ENCODE data around the gene MCTS1. TPM values are rescaled to one million over a fixed set of nuclear protein-coding genes. Genes with fewer than 3 reads are reported as not detected.
"Not testable (repeated sequence)": the region's sequence is repeated elsewhere in the genome, so short reads cannot be mapped to it uniquely, and the experiment has no call there.

MCTS1 gene
- total RNA-seq, 1 donor from 2014 or later = 39.5 TPM

- Mint-ChIP-seq H3K27me3 (ENCODE audit: low read depth) (no peaks in the 10 kb centered on the region), H3K4me1 (no peaks in the 10 kb centered on the region), H3K27ac (no peak overlapping the region), H3K9me3 (peaks cover 19% of the 10 kb centered on the region), H3K36me3 (no peaks in the 10 kb centered on the region), H3K4me3 (no peak overlapping the region)
- no peak for DNase-seq (ENCODE audit: low spot score in 2 of 2, unreplicated experiment in 2 of 2)
- TF ChIP-seq, protein P1, sequence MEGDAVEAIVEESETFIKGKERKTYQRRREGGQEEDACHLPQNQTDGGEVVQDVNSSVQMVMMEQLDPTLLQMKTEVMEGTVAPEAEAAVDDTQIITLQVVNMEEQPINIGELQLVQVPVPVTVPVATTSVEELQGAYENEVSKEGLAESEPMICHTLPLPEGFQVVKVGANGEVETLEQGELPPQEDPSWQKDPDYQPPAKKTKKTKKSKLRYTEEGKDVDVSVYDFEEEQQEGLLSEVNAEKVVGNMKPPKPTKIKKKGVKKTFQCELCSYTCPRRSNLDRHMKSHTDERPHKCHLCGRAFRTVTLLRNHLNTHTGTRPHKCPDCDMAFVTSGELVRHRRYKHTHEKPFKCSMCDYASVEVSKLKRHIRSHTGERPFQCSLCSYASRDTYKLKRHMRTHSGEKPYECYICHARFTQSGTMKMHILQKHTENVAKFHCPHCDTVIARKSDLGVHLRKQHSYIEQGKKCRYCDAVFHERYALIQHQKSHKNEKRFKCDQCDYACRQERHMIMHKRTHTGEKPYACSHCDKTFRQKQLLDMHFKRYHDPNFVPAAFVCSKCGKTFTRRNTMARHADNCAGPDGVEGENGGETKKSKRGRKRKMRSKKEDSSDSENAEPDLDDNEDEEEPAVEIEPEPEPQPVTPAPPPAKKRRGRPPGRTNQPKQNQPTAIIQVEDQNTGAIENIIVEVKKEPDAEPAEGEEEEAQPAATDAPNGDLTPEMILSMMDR (IDR thresholded peaks at IDR 0.05; ENCODE audit: unreplicated experiment) = no peak
Measured at GRCh38 chrX:120638619-120639018, 34.7 kb downstream of the MCTS1 start.

GRCh38 chrX:120642871-120643270 lies 39.0 kb downstream of the MCTS1 start:
- no peaks in the 10 kb centered on the region for H3K27me3 Mint-ChIP-seq (ENCODE audit: low read depth)
- H3K27ac Mint-ChIP-seq = no peak overlapping the region
- H3K4me1 Mint-ChIP-seq = no peaks in the 10 kb centered on the region
- H3K9me3 Mint-ChIP-seq = peaks cover 23% of the 10 kb centered on the region
- TF ChIP-seq, protein P1 (IDR thresholded peaks at IDR 0.05; ENCODE audit: unreplicated experiment) = no peak
- no peak overlapping the region for H3K4me3 Mint-ChIP-seq
- no peak for DNase-seq (ENCODE audit: low spot score in 2 of 2, unreplicated experiment in 2 of 2)
- no peaks in the 10 kb centered on the region for H3K36me3 Mint-ChIP-seq

DNA sequence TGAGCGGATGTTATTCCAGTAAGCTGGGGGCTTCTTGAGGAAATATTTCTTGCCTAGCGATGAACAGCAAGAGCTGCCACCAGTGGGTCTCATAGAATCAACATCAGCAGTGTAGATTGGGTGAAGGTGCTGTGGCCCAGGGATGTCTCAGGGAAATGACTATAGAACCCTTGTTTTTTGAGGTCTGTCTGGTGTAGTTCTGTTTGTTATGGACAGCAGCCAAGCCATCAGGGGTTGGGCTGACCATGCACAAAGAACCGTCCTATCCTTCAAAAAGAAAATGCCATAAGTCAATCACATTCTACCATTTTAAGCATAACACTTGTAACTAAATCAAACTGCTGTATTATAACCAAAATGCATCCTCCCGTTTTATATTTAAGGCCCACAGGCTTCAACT lies 43.2 kb downstream of the MCTS1 start:
- no peak for DNase-seq (ENCODE audit: low spot score in 2 of 2, unreplicated experiment in 2 of 2)
- TF ChIP-seq, protein P1 (IDR thresholded peaks at IDR 0.05; ENCODE audit: unreplicated experiment) = no peak
- Mint-ChIP-seq H3K27me3 (ENCODE audit: low read depth) (no peaks in the 10 kb centered on the region), H3K4me3 (no peak overlapping the region), H3K36me3 (no peaks in the 10 kb centered on the region), H3K4me1 (no peaks in the 10 kb centered on the region), H3K27ac (no peak overlapping the region), H3K9me3 (peaks cover 28% of the 10 kb centered on the region)

DNA sequence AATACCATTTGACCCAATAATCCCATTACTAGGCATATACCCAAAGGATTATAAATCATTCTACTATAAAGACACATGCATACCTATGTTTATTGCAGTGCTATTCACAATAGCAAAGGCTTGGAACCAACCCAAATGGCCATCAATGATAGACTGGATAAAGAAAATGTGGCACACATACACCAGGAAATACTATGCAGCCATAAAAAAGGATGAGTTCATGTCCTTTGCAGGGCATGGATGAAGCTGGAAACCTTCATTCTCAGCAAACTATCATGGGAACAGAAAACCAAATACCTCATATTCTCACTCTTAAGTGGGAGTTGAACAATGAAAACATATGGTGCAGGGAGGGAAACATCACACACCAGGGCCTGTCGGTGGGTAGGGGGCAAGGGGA lies 48.4 kb downstream of the MCTS1 start:
- peaks cover 25% of the 10 kb centered on the region for H3K9me3 Mint-ChIP-seq
- DNase-seq (ENCODE audit: low spot score in 2 of 2, unreplicated experiment in 2 of 2) = not testable (repeated sequence)

DNA sequence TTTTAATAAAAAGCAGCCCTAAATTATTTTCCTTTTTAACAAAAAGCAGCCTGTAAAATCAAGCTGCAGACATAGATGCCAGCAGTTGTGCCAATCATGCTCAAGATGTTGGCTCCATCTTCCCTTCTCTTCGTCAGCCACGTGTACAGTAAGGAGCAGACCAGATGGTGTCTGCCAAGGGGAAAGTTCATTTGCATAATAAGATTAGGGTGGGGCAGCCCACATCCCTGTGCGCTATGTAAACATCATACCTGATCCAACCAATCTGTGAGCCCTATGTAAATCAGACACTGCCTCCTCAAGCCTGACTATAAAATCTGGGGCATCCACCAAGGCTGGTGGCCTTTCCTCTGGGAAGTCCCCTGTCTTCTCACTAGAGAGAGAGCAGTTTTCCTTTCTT lies 49.1 kb downstream of the MCTS1 start:
- Mint-ChIP-seq H3K27me3 (ENCODE audit: low read depth) (no peaks in the 10 kb centered on the region), H3K4me3 (no peak overlapping the region), H3K36me3 (no peaks in the 10 kb centered on the region), H3K4me1 (no peaks in the 10 kb centered on the region), H3K27ac (no peak overlapping the region), H3K9me3 (peaks cover 29% of the 10 kb centered on the region)
- TF ChIP-seq, protein P1 (IDR thresholded peaks at IDR 0.05; ENCODE audit: unreplicated experiment) = no peak
- no peak for DNase-seq (ENCODE audit: low spot score in 2 of 2, unreplicated experiment in 2 of 2)

More for the DNA sequence above, 48.4 kb downstream of the MCTS1 start:
- H3K36me3 Mint-ChIP-seq; H3K4me3 Mint-ChIP-seq; H3K27me3 Mint-ChIP-seq (ENCODE audit: low read depth); H3K27ac Mint-ChIP-seq; H3K4me1 Mint-ChIP-seq: not testable (repeated sequence)

- no peaks in the 10 kb centered on the region for H3K27me3 Mint-ChIP-seq (ENCODE audit: low read depth)
- H3K4me3 Mint-ChIP-seq = no peak overlapping the region
- H3K27ac Mint-ChIP-seq = no peak overlapping the region
- H3K9me3 Mint-ChIP-seq = peaks cover 27% of the 10 kb centered on the region
- no peaks in the 10 kb centered on the region for H3K4me1 Mint-ChIP-seq
- TF ChIP-seq, protein P1 (IDR thresholded peaks at IDR 0.05; ENCODE audit: unreplicated experiment) = no peak
- DNase-seq (ENCODE audit: low spot score in 2 of 2, unreplicated experiment in 2 of 2) = no peak
- H3K36me3 Mint-ChIP-seq = no peaks in the 10 kb centered on the region
Measured at GRCh38 chrX:120660637-120661036, 56.7 kb downstream of the MCTS1 start.

Other genes starting within 250 kb of the MCTS1 start
- gene ATP1B4, start 242.0 kb upstream of the MCTS1 start, total RNA-seq = not detected in 3 replicates
- 74.1 to 77.7 TPM (median 76.3 TPM) in 3 replicates for gene LAMP2, start 134.8 kb upstream of the MCTS1 start, total RNA-seq
- gene CUL4B, start 43.1 kb upstream of the MCTS1 start, total RNA-seq = 49.0 to 52.3 TPM (median 50.1 TPM) in 3 replicates
- gene C1GALT1C1, start 26.0 kb downstream of the MCTS1 start, total RNA-seq = 12.7 to 12.9 TPM (median 12.8 TPM) in 3 replicates